GM10847 (cell line): Measurements from ENCODE around the gene ACTN1.

Experiments
- POLR2A ChIP-seq: IDR thresholded peaks from 2 replicates; pipeline ENCODE4 v1.6.1; 2011; ENCODE audit not compliant: insufficient read length; ENCODE audit errors: extremely low read depth

Gene ACTN1

GRCh38 chr14:68886109-68886434, 93.0 kb downstream of the ACTN1 start:
- no peak for TF ChIP-seq POLR2A

GRCh38 chr14:68885226-68886108, 93.6 kb downstream of the ACTN1 start:
- TF ChIP-seq POLR2A = no peak

GRCh38 chr14:68884031-68885030, 94.8 kb downstream of the ACTN1 start:
- no peak for TF ChIP-seq POLR2A

- no peak for TF ChIP-seq POLR2A
Observed at GRCh38 chr14:68882235-68882634, 96.9 kb downstream of the ACTN1 start.

- no peak for TF ChIP-seq POLR2A
Observed at GRCh38 chr14:68881396-68881795, 97.7 kb downstream of the ACTN1 start.

GRCh38 chr14:68880581-68881105, 98.5 kb downstream of the ACTN1 start:
- no peak for TF ChIP-seq POLR2A

GRCh38 chr14:68879841-68880575, 99.1 kb downstream of the ACTN1 start:
- TF ChIP-seq POLR2A = no peak

GRCh38 chr14:68879321-68879781, 99.8 kb downstream of the ACTN1 start:
- TF ChIP-seq POLR2A = no peak

GRCh38 chr14:68878908-68879307, 100.2 kb downstream of the ACTN1 start:
- no peak for TF ChIP-seq POLR2A

GRCh38 chr14:68877993-68878575, 101.0 kb downstream of the ACTN1 start:
- TF ChIP-seq POLR2A = no peak

GRCh38 chr14:68876976-68877375, 102.1 kb downstream of the ACTN1 start:
- TF ChIP-seq POLR2A = no peak

- TF ChIP-seq POLR2A = no peak
Observed at GRCh38 chr14:68874746-68875155, 104.4 kb downstream of the ACTN1 start.

GRCh38 chr14:68873376-68873775, 105.7 kb downstream of the ACTN1 start:
- no peak for TF ChIP-seq POLR2A

GRCh38 chr14:68871392-68871791, 107.7 kb downstream of the ACTN1 start:
- no peak for TF ChIP-seq POLR2A

- no peak for TF ChIP-seq POLR2A
Observed at GRCh38 chr14:68866991-68867533, 112.0 kb downstream of the ACTN1 start.

GRCh38 chr14:68865542-68865941, 113.6 kb downstream of the ACTN1 start:
- no peak for TF ChIP-seq POLR2A
